Measurements from ENCODE around the gene CLTB.
A peak's percentile ranks its signal among the peaks of the same experiment; 100 is the strongest.
"Not testable (repeated sequence)": the region's sequence is repeated elsewhere in the genome, so short reads cannot be mapped to it uniquely, and the experiment has no call there.

The CLTB gene

GRCh38 chr5:176415952-176416924 lies at the start of gene CLTB:
TSS of gene CLTB (minus strand) at chr5:176416539. CDS start at chr5:176416363, 176 bp downstream.
- peak within 1 kb of the TSS; percentile 72 for H3K4me3 ChIP-seq (ENCODE audit: low read depth, low read length)

- no peak overlapping the region for H3K4me3 ChIP-seq (ENCODE audit: low read depth, low read length)
These were observed 46.9 kb upstream of the CLTB start for GRCh38 chr5:176463113-176463764.

- no peak overlapping the region for H3K4me3 ChIP-seq (ENCODE audit: low read depth, low read length)
These were observed 45.0 kb upstream of the CLTB start for GRCh38 chr5:176461349-176461748.

GRCh38 chr5:176458904-176459561 lies 42.7 kb upstream of the CLTB start:
- no peak overlapping the region for H3K4me3 ChIP-seq (ENCODE audit: low read depth, low read length)

GRCh38 chr5:176454724-176455394 lies 38.5 kb upstream of the CLTB start:
- H3K4me3 ChIP-seq (ENCODE audit: low read depth, low read length): no peak overlapping the region

- no peak overlapping the region for H3K4me3 ChIP-seq (ENCODE audit: low read depth, low read length)
These were observed 33.7 kb upstream of the CLTB start for GRCh38 chr5:176450077-176450476.

GRCh38 chr5:176447978-176448608 lies 31.8 kb upstream of the CLTB start, which contains the start of gene FAF2:
TSS of gene FAF2 (plus strand) at chr5:176448385. CDS start at chr5:176448408, 23 bp downstream.
- H3K4me3 ChIP-seq (ENCODE audit: low read depth, low read length): peak within 1 kb of the TSS; percentile 96

- H3K4me3 ChIP-seq (ENCODE audit: low read depth, low read length): peak overlapping the region; percentile 83
These were observed 31.2 kb upstream of the CLTB start for GRCh38 chr5:176447591-176447977.

GRCh38 chr5:176446884-176447590 lies 30.7 kb upstream of the CLTB start:
- peak overlapping the region; percentile 83 for H3K4me3 ChIP-seq (ENCODE audit: low read depth, low read length)

GRCh38 chr5:176446028-176446665 lies 29.8 kb upstream of the CLTB start:
- H3K4me3 ChIP-seq (ENCODE audit: low read depth, low read length): no peak overlapping the region

GRCh38 chr5:176444742-176445141 lies 28.4 kb upstream of the CLTB start:
- no peak overlapping the region for H3K4me3 ChIP-seq (ENCODE audit: low read depth, low read length)

GRCh38 chr5:176442911-176443310 lies 26.6 kb upstream of the CLTB start:
- H3K4me3 ChIP-seq (ENCODE audit: low read depth, low read length): not testable (repeated sequence)

- no peak overlapping the region for H3K4me3 ChIP-seq (ENCODE audit: low read depth, low read length)
These were observed 25.6 kb upstream of the CLTB start for GRCh38 chr5:176441921-176442323.

- no peak overlapping the region for H3K4me3 ChIP-seq (ENCODE audit: low read depth, low read length)
These were observed 24.8 kb upstream of the CLTB start for GRCh38 chr5:176440927-176441706.

- no peak overlapping the region for H3K4me3 ChIP-seq (ENCODE audit: low read depth, low read length)
These were observed 22.8 kb upstream of the CLTB start for GRCh38 chr5:176438959-176439757.

GRCh38 chr5:176436656-176437055 lies 20.3 kb upstream of the CLTB start:
- no peak overlapping the region for H3K4me3 ChIP-seq (ENCODE audit: low read depth, low read length)

- no peak overlapping the region for H3K4me3 ChIP-seq (ENCODE audit: low read depth, low read length)
These were observed 16.4 kb upstream of the CLTB start for GRCh38 chr5:176432707-176433106.

GRCh38 chr5:176429972-176430371 lies 13.6 kb upstream of the CLTB start:
- no peak overlapping the region for H3K4me3 ChIP-seq (ENCODE audit: low read depth, low read length)

Measured in iPS-11a (cell line).